Mucosa of descending colon (tissue), 3 donors: ENCODE measurements around the gene AMER2. TPM values are rescaled to one million over a fixed set of nuclear protein-coding genes. Genes with fewer than 3 reads are reported as not detected.

Experiments used
- ATAC-seq: fragments of 200-7000 bp; cut with Tn5 transposase; one replicate; pipeline ENCODE4 v1.9.1; 2020; ENCODE audit warnings: mild to moderate bottlenecking, moderate library complexity
- DNase-seq, 3 donors: peaks; one replicate each; pipeline ENCODE4 v3.0.0-alpha.2; 2020
- H3K36me3 ChIP-seq: fragments of 200-600 bp; one replicate; pipeline ENCODE4 v1.8.0; 2021; ENCODE audit warnings: low read depth, mild to moderate bottlenecking
- H3K4me1 ChIP-seq: fragments of 200-600 bp; one replicate; pipeline ENCODE4 v1.8.0; 2021; ENCODE audit warnings: low read depth, mild to moderate bottlenecking
- H3K4me3 ChIP-seq: fragments of 200-600 bp; one replicate; pipeline ENCODE4 v1.8.0; 2021; ENCODE audit warnings: mild to moderate bottlenecking
- H3K9me3 ChIP-seq: fragments of 200-600 bp; one replicate; pipeline ENCODE4 v1.8.0; 2021; ENCODE audit warnings: mild to moderate bottlenecking
- CTCF ChIP-seq: fragments of 200-600 bp; IDR thresholded peaks from one replicate; pipeline ENCODE4 v1.8.0; 2022; ENCODE audit warnings: antibody characterized with exemption, mild to moderate bottlenecking
- intact Hi-C, 2 donors: fragments of 100-400 bp; cut with DNase I in 1 of 2; cut with micrococcal nuclease in 1 of 2; formaldehyde crosslinking; loops; one replicate each; pipeline versions ENCODE4 v1.11.0 to v1.11.1; 2022; cut with DNase I, micrococcal nuclease
- total RNA-seq, 3 donors: library from RNA; stranded (reverse); fragmentation: NEBNext Ultra II Directional in 2 of 3; extraction: Animal tissue kit (Norgen Biotek cat#: 25700) in 2 of 3; gene quantifications; one replicate each; pipeline versions ENCODE4 v1.2.1 to v1.2.4, GENCODE V29; 2021 to 2023
- donor health status: DM: no; HTN: no; CAD: no; lungs with moderate emphysema.
- donor health status: DM: no; HTN: no; CAD: no.
- donor health status: DM: no; HTN: yes; CAD: no.

Gene AMER2
- total RNA-seq, 3 donors from 2014 or later, result 0.05 to 0.70 TPM; not detected in 1

- intact Hi-C loops, result no loop called here
- DNase-seq (no peak), ATAC-seq (no peak)
- no peak for TF ChIP-seq CTCF
- H3K4me1 ChIP-seq, result no peaks in the 10 kb centered on the region
- no peaks in the 10 kb centered on the region for H3K36me3 ChIP-seq
- no peaks in the 10 kb centered on the region for H3K9me3 ChIP-seq
- H3K4me3 ChIP-seq, result no peak overlapping the region
These were observed 8.9 kb upstream of the AMER2 start for GRCh38 chr13:25180775-25181537.

- DNase-seq, result no peak
- no peaks in the 10 kb centered on the region for H3K36me3 ChIP-seq
- no peak for TF ChIP-seq CTCF
- no peaks in the 10 kb centered on the region for H3K4me1 ChIP-seq
- no peaks in the 10 kb centered on the region for H3K9me3 ChIP-seq
- H3K4me3 ChIP-seq, result no peak overlapping the region
- intact Hi-C loops, result no loop called here
- no peak for ATAC-seq
These were observed 8.0 kb upstream of the AMER2 start for GRCh38 chr13:25179832-25180774.

- DNase-seq (no peak), ATAC-seq (no peak)
- Histone ChIP-seq H3K9me3 (no peaks in the 10 kb centered on the region), H3K36me3 (no peaks in the 10 kb centered on the region), H3K4me1 (no peaks in the 10 kb centered on the region), H3K4me3 (no peak overlapping the region)
- TF ChIP-seq CTCF, result no peak
- intact Hi-C loops, result no loop called here
These were observed 6.9 kb upstream of the AMER2 start for GRCh38 chr13:25179011-25179410.

- ATAC-seq (no peak), DNase-seq (no peak)
- H3K9me3 ChIP-seq, result no peaks in the 10 kb centered on the region
- H3K36me3 ChIP-seq, result no peaks in the 10 kb centered on the region
- intact Hi-C loops, result no loop called here
- no peaks in the 10 kb centered on the region for H3K4me1 ChIP-seq
- no peak overlapping the region for H3K4me3 ChIP-seq
- no peak for TF ChIP-seq CTCF
These were observed 6.0 kb upstream of the AMER2 start for GRCh38 chr13:25178070-25178469.

- Histone ChIP-seq H3K4me1 (no peaks in the 10 kb centered on the region), H3K36me3 (no peaks in the 10 kb centered on the region), H3K9me3 (no peaks in the 10 kb centered on the region), H3K4me3 (no peak overlapping the region)
- no peak for DNase-seq
- ATAC-seq, result no peak
- intact Hi-C loops, result no loop called here
- TF ChIP-seq CTCF, result no peak
These were observed 5.5 kb upstream of the AMER2 start for GRCh38 chr13:25177636-25178035.
